Measurements from ENCODE around the gene PAQR8. TPM values are rescaled to one million over a fixed set of nuclear protein-coding genes. Genes with fewer than 3 reads are reported as not detected.

PAQR8 gene
- polyA plus RNA-seq, 3 donors from 2014 or later, result 2.9 to 6.5 (median 6.2) TPM

DNA sequence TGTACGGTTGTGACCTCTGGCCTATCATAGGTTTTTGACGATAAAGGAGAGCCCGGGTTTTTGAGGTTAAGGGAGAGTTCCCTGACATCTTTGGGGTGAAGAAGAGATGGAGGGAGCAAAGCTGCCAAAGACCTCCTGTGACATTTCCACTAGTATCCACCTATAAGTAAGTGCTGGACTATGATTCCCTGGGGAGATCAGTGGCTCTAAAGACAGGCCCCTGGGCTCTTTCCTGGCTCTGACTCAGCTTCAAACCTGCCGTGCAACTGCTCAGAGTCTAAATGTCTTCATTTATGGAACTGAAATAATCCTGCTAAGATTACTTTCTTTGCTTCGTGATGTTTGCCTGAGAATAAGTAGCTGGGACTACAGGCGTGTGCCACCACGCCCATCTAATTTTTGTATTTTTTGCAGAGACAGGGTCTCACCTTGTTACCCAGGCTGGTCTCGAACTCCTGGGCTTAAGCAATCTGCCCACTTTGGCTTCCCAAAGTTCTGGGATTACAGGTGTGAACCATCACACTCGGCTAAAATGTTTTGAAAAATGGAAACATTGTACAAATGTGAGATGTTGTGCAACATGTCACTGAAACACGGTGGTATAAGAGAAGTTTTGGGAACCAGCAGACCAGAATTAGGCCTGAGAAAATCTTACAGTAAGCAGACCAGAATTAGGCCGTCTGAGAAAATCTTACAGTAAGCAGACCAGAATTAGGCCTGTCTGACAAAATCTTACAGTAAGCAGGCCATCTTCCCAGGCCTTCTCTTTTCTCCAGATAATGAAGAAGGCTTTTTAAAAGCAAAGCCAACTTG is 1.1 kb upstream of the PAQR8 start:
- Mint-ChIP-seq H3K9me3 (no peaks in the 10 kb centered on the region), H3K4me1 (peaks cover 22 to 29% of the 10 kb centered on the region in 2 donors), H3K27ac (peak overlapping the region; percentile 90 to 97 (median 92)), H3K36me3 (no peaks in the 10 kb centered on the region), H3K27me3 (ENCODE audit: low read depth in 3 of 3) (peaks cover 5 to 14% (median 9%) of the 10 kb centered on the region in 3 donors), H3K4me3 (peak overlapping the region; percentile 82 to 96 (median 86))
- no peak for DNase-seq

- H3K9me3 Mint-ChIP-seq, result no peaks in the 10 kb centered on the region
- peak overlapping the region; percentile 82 to 96 (median 86) for H3K4me3 Mint-ChIP-seq
- peaks cover 22 to 29% of the 10 kb centered on the region in 2 donors for H3K4me1 Mint-ChIP-seq
- peak in 2 of 3 donors; percentile 51 to 54 for DNase-seq
- no peaks in the 10 kb centered on the region for H3K36me3 Mint-ChIP-seq
- peaks cover 5 to 14% (median 9%) of the 10 kb centered on the region in 3 donors for H3K27me3 Mint-ChIP-seq (ENCODE audit: low read depth in 3 of 3)
- H3K27ac Mint-ChIP-seq, result peak overlapping the region; percentile 90 to 97 (median 92)
These were observed 472 bp upstream of the PAQR8 start for GRCh38 chr6:52361414-52361944.

- peak overlapping the region; percentile 93 to 97 (median 96) for H3K4me3 Mint-ChIP-seq
- H3K27ac Mint-ChIP-seq, result peak overlapping the region; percentile 74 to 97 (median 88)
- no peaks in the 10 kb centered on the region for H3K9me3 Mint-ChIP-seq
- peak; percentile 32 to 42 (median 40) for DNase-seq
- H3K4me1 Mint-ChIP-seq, result peaks cover 22 to 29% of the 10 kb centered on the region in 2 donors
- H3K27me3 Mint-ChIP-seq (ENCODE audit: low read depth in 3 of 3), result peaks cover 5 to 14% (median 9%) of the 10 kb centered on the region in 3 donors
- H3K36me3 Mint-ChIP-seq, result peaks cover 0 to 6% (median 4%) of the 10 kb centered on the region in 3 donors
These were observed 684 bp downstream of the PAQR8 start for GRCh38 chr6:52362443-52363227.

- Mint-ChIP-seq H3K36me3 (peaks cover 6 to 10% (median 9%) of the 10 kb centered on the region in 3 donors), H3K4me1 (peaks cover 26 to 33% of the 10 kb centered on the region in 2 donors), H3K4me3 (peak overlapping the region; percentile 93 to 97 (median 96)), H3K27me3 (ENCODE audit: low read depth in 3 of 3) (peaks cover 5 to 14% (median 9%) of the 10 kb centered on the region in 3 donors), H3K9me3 (no peaks in the 10 kb centered on the region), H3K27ac (peak overlapping the region; percentile 70 to 97 (median 81))
- DNase-seq, result no peak
These were observed 1.4 kb downstream of the PAQR8 start for GRCh38 chr6:52363228-52363867.

DNA sequence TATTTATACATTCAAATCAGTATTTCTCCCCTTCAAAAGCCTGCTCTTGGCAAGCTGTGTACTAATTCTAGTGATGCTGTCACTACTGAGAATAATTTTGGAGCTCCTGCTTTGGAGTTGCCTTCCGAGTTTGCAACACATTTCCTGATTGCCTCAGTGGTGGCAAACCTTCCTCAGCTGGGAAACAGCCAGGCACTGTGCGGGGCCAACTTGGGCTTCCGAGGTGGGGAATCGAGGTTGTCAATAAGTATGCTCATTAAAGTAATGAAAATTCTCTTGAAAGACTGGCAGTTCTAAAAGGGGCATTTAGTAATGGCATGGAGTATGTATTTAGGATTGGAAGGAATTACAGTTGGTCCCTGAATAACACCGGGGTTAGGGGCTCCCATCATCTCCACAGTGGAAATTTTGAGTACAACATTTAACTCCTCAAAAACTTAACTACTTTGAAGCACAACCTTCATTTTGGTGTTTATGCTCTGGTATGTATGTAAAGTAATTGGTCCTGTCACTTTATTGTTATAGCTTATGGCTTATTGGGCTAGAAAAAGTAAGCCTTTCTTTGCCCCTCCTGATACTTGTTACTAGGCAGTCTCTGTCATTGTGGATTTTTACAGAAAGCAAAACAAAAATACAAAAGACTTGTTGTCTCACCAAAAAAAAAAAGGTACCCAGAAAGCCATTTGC is 2.7 kb downstream of the PAQR8 start:
- Mint-ChIP-seq H3K9me3 (no peaks in the 10 kb centered on the region), H3K27ac (no peak overlapping the region), H3K27me3 (ENCODE audit: low read depth in 3 of 3) (peaks cover 5 to 14% (median 9%) of the 10 kb centered on the region in 3 donors), H3K4me3 (peak overlapping the region in 1 of 5 donors; percentile 23), H3K4me1 (peaks cover 28 to 39% of the 10 kb centered on the region in 2 donors), H3K36me3 (peaks cover 9 to 12% (median 10%) of the 10 kb centered on the region in 3 donors)
- no peak for DNase-seq

DNA sequence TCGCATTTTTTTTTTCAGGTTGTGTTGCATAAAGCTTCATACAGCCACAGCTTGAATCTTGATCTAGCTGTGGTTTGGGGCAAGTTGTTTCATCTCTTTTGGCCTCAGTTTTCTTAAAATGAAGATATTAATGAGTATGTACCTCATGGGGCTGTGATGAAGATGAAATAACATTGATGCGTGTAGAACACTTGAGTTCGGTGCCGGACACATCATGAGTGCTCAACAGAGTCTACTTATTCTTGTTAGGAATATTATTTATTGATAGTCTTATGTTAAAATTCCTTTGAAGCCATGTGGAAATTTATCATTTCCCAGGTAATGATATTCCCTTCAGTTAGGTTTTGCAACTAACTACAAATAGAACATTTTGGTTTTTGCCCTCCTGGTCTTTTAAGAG is 3.4 kb downstream of the PAQR8 start:
- H3K4me1 Mint-ChIP-seq, result peaks cover 30 to 39% of the 10 kb centered on the region in 2 donors
- H3K27ac Mint-ChIP-seq, result no peak overlapping the region
- peaks cover 5 to 14% (median 9%) of the 10 kb centered on the region in 3 donors for H3K27me3 Mint-ChIP-seq (ENCODE audit: low read depth in 3 of 3)
- H3K9me3 Mint-ChIP-seq, result no peaks in the 10 kb centered on the region
- DNase-seq, result no peak
- H3K36me3 Mint-ChIP-seq, result peaks cover 9 to 16% (median 10%) of the 10 kb centered on the region in 3 donors
- H3K4me3 Mint-ChIP-seq, result no peak overlapping the region

GRCh38 chr6:52365866-52366540 is 4.1 kb downstream of the PAQR8 start:
- peaks cover 5 to 14% (median 9%) of the 10 kb centered on the region in 3 donors for H3K27me3 Mint-ChIP-seq (ENCODE audit: low read depth in 3 of 3)
- no peak for DNase-seq
- H3K27ac Mint-ChIP-seq, result no peak overlapping the region
- peaks cover 9 to 16% (median 10%) of the 10 kb centered on the region in 3 donors for H3K36me3 Mint-ChIP-seq
- H3K9me3 Mint-ChIP-seq, result no peaks in the 10 kb centered on the region
- H3K4me3 Mint-ChIP-seq, result no peak overlapping the region
- H3K4me1 Mint-ChIP-seq, result peaks cover 30 to 39% of the 10 kb centered on the region in 2 donors

- H3K4me1 Mint-ChIP-seq, result peaks cover 18 to 26% of the 10 kb centered on the region in 2 donors
- H3K4me3 Mint-ChIP-seq, result no peak overlapping the region
- no peak for DNase-seq
- H3K27me3 Mint-ChIP-seq (ENCODE audit: low read depth in 3 of 3), result peaks cover 0 to under 1% (median 0%) of the 10 kb centered on the region in 3 donors
- H3K27ac Mint-ChIP-seq, result no peak overlapping the region
- H3K36me3 Mint-ChIP-seq, result peaks cover 9 to 16% (median 10%) of the 10 kb centered on the region in 3 donors
- H3K9me3 Mint-ChIP-seq, result no peaks in the 10 kb centered on the region
These were observed 6.1 kb downstream of the PAQR8 start for GRCh38 chr6:52368002-52368401.

GRCh38 chr6:52369234-52369633 is 7.3 kb downstream of the PAQR8 start:
- Mint-ChIP-seq H3K4me3 (no peak overlapping the region), H3K4me1 (peaks cover 12 to 16% of the 10 kb centered on the region in 2 donors), H3K27me3 (ENCODE audit: low read depth in 3 of 3) (no peaks in the 10 kb centered on the region), H3K27ac (peak overlapping the region in 1 of 6 donors; percentile 37), H3K9me3 (no peaks in the 10 kb centered on the region), H3K36me3 (peaks cover 16 to 25% (median 17%) of the 10 kb centered on the region in 3 donors)
- no peak for DNase-seq

DNA sequence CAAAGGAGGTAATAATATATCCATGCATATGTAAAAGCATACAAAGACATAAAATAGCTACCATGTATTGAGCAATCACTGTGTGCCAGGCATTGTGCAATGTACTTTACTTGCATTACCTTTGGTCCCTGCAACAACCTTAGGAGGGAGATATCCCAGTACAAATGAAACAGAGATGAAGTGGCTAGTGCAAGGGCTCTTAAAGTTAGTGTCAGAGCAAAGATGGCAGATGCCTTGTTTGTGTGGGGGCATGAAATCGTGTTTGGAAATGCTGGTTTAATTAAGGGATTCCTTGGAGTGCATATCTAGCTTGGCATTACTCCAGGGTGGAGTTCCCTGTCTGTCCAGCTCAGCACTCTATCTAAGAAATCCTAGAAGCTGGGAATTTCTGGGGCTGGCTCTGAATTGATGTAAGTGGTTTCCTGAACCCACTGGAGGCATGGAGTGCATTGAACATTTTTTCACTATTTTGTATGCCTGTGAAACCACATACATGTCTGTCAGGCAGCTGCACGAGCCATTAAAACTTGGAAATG is 9.8 kb downstream of the PAQR8 start:
- Mint-ChIP-seq H3K36me3 (peaks cover 21 to 30% (median 23%) of the 10 kb centered on the region in 3 donors), H3K4me1 (peaks cover 16 to 19% of the 10 kb centered on the region in 2 donors)

DNA sequence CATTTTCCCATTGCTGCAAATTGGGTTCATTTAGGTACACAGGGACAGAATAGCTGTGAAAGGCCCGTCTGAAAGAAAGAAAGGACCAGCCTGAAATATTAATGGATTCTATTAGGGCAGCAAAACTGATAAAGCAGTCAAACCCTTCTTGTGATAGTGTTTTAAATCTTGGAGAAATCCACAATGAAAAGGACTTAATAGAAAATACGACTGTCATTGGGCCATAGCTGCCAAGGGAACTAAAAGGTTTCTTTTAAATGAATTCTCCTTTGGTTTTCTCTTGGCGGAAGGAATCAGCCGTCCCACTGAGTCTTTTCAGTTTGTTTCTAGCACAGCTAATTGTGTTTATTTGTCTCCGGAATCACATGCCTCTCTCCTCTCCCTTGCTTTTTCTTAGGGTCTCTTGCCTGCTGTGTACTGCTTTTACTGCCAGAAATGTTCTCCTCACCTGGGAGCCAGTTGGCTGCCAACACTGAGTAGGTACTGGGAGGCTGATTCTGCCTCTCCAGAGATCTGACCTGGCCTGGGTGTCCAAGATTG is 11.3 kb downstream of the PAQR8 start:
- Mint-ChIP-seq H3K9me3 (no peaks in the 10 kb centered on the region), H3K4me1 (peaks cover 27 to 29% of the 10 kb centered on the region in 2 donors), H3K27me3 (ENCODE audit: low read depth in 3 of 3) (no peaks in the 10 kb centered on the region), H3K4me3 (no peak overlapping the region), H3K36me3 (peaks cover 14 to 29% (median 17%) of the 10 kb centered on the region in 3 donors), H3K27ac (no peak overlapping the region)
- DNase-seq, result no peak

More for the DNA sequence above, 9.8 kb downstream of the PAQR8 start:
- Mint-ChIP-seq H3K27me3 (ENCODE audit: low read depth in 3 of 3) (no peaks in the 10 kb centered on the region), H3K9me3 (no peaks in the 10 kb centered on the region), H3K4me3 (no peak overlapping the region), H3K27ac (peak overlapping the region in 1 of 6 donors; percentile 12)
- no peak for DNase-seq

- no peak for DNase-seq
- Mint-ChIP-seq H3K9me3 (no peaks in the 10 kb centered on the region), H3K27me3 (ENCODE audit: low read depth in 3 of 3) (no peaks in the 10 kb centered on the region), H3K27ac (no peak overlapping the region), H3K36me3 (peaks cover 15 to 24% (median 17%) of the 10 kb centered on the region in 3 donors), H3K4me3 (no peak overlapping the region), H3K4me1 (peaks cover 21 to 26% of the 10 kb centered on the region in 2 donors)
These were observed 12.3 kb downstream of the PAQR8 start for GRCh38 chr6:52374247-52374646.

All from immature natural killer cell (primary cell).